PC-3 (cell line): ENCODE data around the gene TPH2. TPM values are rescaled to one million over a fixed set of nuclear protein-coding genes. Genes with fewer than 3 reads are reported as not detected.

Experiments
- ATAC-seq: fragments of 200-7000 bp; cut with Tn5 transposase; 2 replicates; pipeline ENCODE4 v1.9.1; 2020; ENCODE audit warnings: mild to moderate bottlenecking, moderate library complexity
- BruUV-seq: library from RNA; stranded (reverse); fragments of 400-500 nt; replicated peaks from 2 replicates; lab custom pipeline; 2021; lab: Mats Ljungman, UMichigan
- CTCF ChIA-PET: fragments of 300-600 bp; sonication (Branson Sonifier 250); formaldehyde crosslinking; loops from one replicate; lab custom pipeline; 2022; ENCODE audit warnings: antibody characterized with exemption; lab: Charles Lee
- POLR2A ChIA-PET: fragments of 300-600 bp; sonication (Branson Sonifier 250); formaldehyde crosslinking; loops from one replicate; lab custom pipeline; 2022; ENCODE audit warnings: antibody characterized with exemption; ENCODE audit not compliant: unreplicated experiment; lab: Charles Lee
- DNase-seq: peaks from one replicate; pipeline ENCODE4 v3.0.0-alpha.2; 2015
- H2AFZ ChIP-seq: fragments of 300-600 bp; sonication (generic); 2 replicates; pipeline ENCODE4 v1.6.0; 2016; ENCODE audit warnings: antibody characterized with exemption, low read length
- H3F3A ChIP-seq: fragments of 300-600 bp; sonication (generic); one replicate; pipeline ENCODE4 v1.6.0; 2017; ENCODE audit warnings: antibody characterized with exemption, low read length, control low read depth, mild to moderate bottlenecking; ENCODE audit not compliant: unreplicated experiment
- H3K27ac ChIP-seq: fragments of 300-600 bp; sonication (generic); 2 replicates; pipeline ENCODE4 v1.5.1; 2016; ENCODE audit warnings: mild to moderate bottlenecking, low read length
- H3K27me3 ChIP-seq: fragments of 300-600 bp; sonication (generic); 2 replicates; pipeline ENCODE4 v1.6.1; 2016; ENCODE audit warnings: low read length, mixed read lengths
- H3K36me3 ChIP-seq: fragments of 300-600 bp; sonication (generic); 2 replicates; pipeline ENCODE4 v1.6.1; 2016; ENCODE audit warnings: low read depth, mixed run types, low read length, mixed read lengths
- H3K4me1 ChIP-seq: fragments of 300-600 bp; sonication (generic); 2 replicates; pipeline ENCODE4 v1.5.1; 2016; ENCODE audit warnings: low read length; ENCODE audit not compliant: insufficient read depth
- H3K4me2 ChIP-seq: fragments of 300-600 bp; sonication (generic); 2 replicates; pipeline ENCODE4 v1.6.0; 2016; ENCODE audit warnings: low read length
- H3K4me3 ChIP-seq: fragments of 300-600 bp; sonication (generic); 2 replicates; pipeline ENCODE4 v1.5.1; 2016; ENCODE audit warnings: mild to moderate bottlenecking, low read length, mixed read lengths
- H3K79me2 ChIP-seq: fragments of 300-600 bp; sonication (generic); 2 replicates; pipeline ENCODE4 v1.6.1; 2017; ENCODE audit warnings: low read length, mixed read lengths
- H3K9ac ChIP-seq: fragments of 300-600 bp; sonication (generic); 2 replicates; pipeline ENCODE4 v1.6.0; 2016; ENCODE audit warnings: mild to moderate bottlenecking, low read length
- H3K9me2 ChIP-seq: fragments of 300-600 bp; sonication (generic); replicated peaks from 2 replicates; pipeline ENCODE4 v1.6.1; 2016; ENCODE audit warnings: mixed run types, low read length, mixed read lengths
- H3K9me3 ChIP-seq: fragments of 300-600 bp; sonication (generic); 2 replicates; pipeline ENCODE4 v1.6.1; 2016; ENCODE audit warnings: low read length, mixed read lengths
- H4K20me1 ChIP-seq: fragments of 300-600 bp; sonication (generic); 2 replicates; pipeline ENCODE4 v1.6.1; 2016; ENCODE audit warnings: low read length, mixed read lengths
- CTCF ChIP-seq: fragments of 300-600 bp; sonication (generic); conservative IDR thresholded peaks from 2 replicates; pipeline ENCODE4 v1.5.1; 2017; ENCODE audit warnings: antibody characterized with exemption, low read depth, mild to moderate bottlenecking, low read length
- EZH2 ChIP-seq: fragments of 300-600 bp; sonication (generic); IDR thresholded peaks from one replicate; pipeline ENCODE4 v1.6.1; 2017; ENCODE audit warnings: antibody characterized with exemption, mild to moderate bottlenecking, low read length; ENCODE audit not compliant: unreplicated experiment
- EZH2phosphoT487 ChIP-seq: fragments of 300-600 bp; sonication (generic); IDR thresholded peaks from 2 replicates; pipeline ENCODE4 v1.6.1; 2018; ENCODE audit warnings: mild to moderate bottlenecking, antibody characterized with exemption, low read length, borderline replicate concordance
- intact Hi-C: fragments of 100-400 bp; cut with micrococcal nuclease; formaldehyde crosslinking; loops from 2 replicates; pipeline ENCODE4 v1.9.0; 2023
- total RNA-seq: library from RNA; depleted of rRNA; stranded (reverse); fragments of >200 nt; gene quantifications from 2 replicates; pipeline ENCODE4 v1.2.3, GENCODE V29; 2014

TPH2 gene
- total RNA-seq, 1 experiment from 2014 or later: not detected

GRCh38 chr12:72035625-72036024, 97.0 kb downstream of the TPH2 start:
- peaks cover 60% of the 10 kb centered on the region for H3K27me3 ChIP-seq
- H3K79me2 ChIP-seq: no peaks in the 10 kb centered on the region
- ATAC-seq (no peak), DNase-seq (no peak)
- ChIA-PET POLR2A (no interaction called here), CTCF (no interaction called here)
- H3F3A ChIP-seq: no peaks in the 10 kb centered on the region
- H3K4me3 ChIP-seq: no peak overlapping the region
- H3K9ac ChIP-seq: no peak overlapping the region
- H2AFZ ChIP-seq: no peak overlapping the region
- TF ChIP-seq EZH2 (no peak), EZH2phosphoT487 (no peak), CTCF (no peak)
- no peaks in the 10 kb centered on the region for H3K9me2 ChIP-seq
- BruUV-seq: no TSS peak
- intact Hi-C loops: no loop called here
- no peak overlapping the region for H3K4me2 ChIP-seq
- H3K27ac ChIP-seq: no peak overlapping the region
- H3K4me1 ChIP-seq: no peaks in the 10 kb centered on the region
- no peaks in the 10 kb centered on the region for H4K20me1 ChIP-seq
- no peaks in the 10 kb centered on the region for H3K9me3 ChIP-seq
- H3K36me3 ChIP-seq: no peaks in the 10 kb centered on the region

- Histone ChIP-seq H3K79me2 (no peaks in the 10 kb centered on the region), H3K9me3 (no peaks in the 10 kb centered on the region), H3K9ac (no peak overlapping the region), H4K20me1 (no peaks in the 10 kb centered on the region), H3K4me3 (no peak overlapping the region), H3F3A (no peaks in the 10 kb centered on the region), H3K4me2 (no peak overlapping the region), H3K4me1 (no peaks in the 10 kb centered on the region), H3K36me3 (no peaks in the 10 kb centered on the region), H3K27ac (no peak overlapping the region), H2AFZ (no peak overlapping the region), H3K27me3 (peaks cover 52% of the 10 kb centered on the region), H3K9me2 (no peaks in the 10 kb centered on the region)
- ATAC-seq (no peak), DNase-seq (no peak)
- intact Hi-C loops: no loop called here
- BruUV-seq: no TSS peak
- TF ChIP-seq CTCF: no peak
- TF ChIP-seq EZH2phosphoT487: no peak
- TF ChIP-seq EZH2: no peak
- CTCF ChIA-PET: no interaction called here
- POLR2A ChIA-PET: no interaction called here
Observed at GRCh38 chr12:72036393-72036792, 97.7 kb downstream of the TPH2 start.

- no TSS peak for BruUV-seq
- Histone ChIP-seq H3K4me3 (no peak overlapping the region), H3F3A (no peaks in the 10 kb centered on the region), H4K20me1 (no peaks in the 10 kb centered on the region), H3K79me2 (no peaks in the 10 kb centered on the region), H3K36me3 (no peaks in the 10 kb centered on the region), H3K4me2 (no peak overlapping the region), H3K27me3 (peaks cover 47% of the 10 kb centered on the region), H3K27ac (no peak overlapping the region), H3K4me1 (no peaks in the 10 kb centered on the region), H3K9me3 (no peaks in the 10 kb centered on the region), H3K9ac (no peak overlapping the region), H3K9me2 (no peaks in the 10 kb centered on the region), H2AFZ (no peak overlapping the region)
- TF ChIP-seq EZH2 (no peak), EZH2phosphoT487 (no peak), CTCF (no peak)
- ATAC-seq (no peak), DNase-seq (no peak)
- CTCF ChIA-PET: no interaction called here
- intact Hi-C loops: no loop called here
- POLR2A ChIA-PET: no interaction called here
Observed at GRCh38 chr12:72037006-72037795, 98.6 kb downstream of the TPH2 start.
